HG02610 (cell line): ENCODE data around the gene CHID1.

Source experiments
- ATAC-seq: cut with Tn5 transposase; IDR thresholded peaks from one replicate; pipeline ENCODE4 v1.9.1; 2021; ENCODE audit warnings: mild to moderate bottlenecking, moderate library complexity; ENCODE audit not compliant: unreplicated experiment

The CHID1 gene

GRCh38 chr11:910589-911030 is at the start of gene CHID1:
Gene CHID1, minus strand, starts transcription at chr11:910810. Its CDS starts 5,994 bp downstream, at chr11:904816.
- peak; percentile 87 for ATAC-seq

DNA sequence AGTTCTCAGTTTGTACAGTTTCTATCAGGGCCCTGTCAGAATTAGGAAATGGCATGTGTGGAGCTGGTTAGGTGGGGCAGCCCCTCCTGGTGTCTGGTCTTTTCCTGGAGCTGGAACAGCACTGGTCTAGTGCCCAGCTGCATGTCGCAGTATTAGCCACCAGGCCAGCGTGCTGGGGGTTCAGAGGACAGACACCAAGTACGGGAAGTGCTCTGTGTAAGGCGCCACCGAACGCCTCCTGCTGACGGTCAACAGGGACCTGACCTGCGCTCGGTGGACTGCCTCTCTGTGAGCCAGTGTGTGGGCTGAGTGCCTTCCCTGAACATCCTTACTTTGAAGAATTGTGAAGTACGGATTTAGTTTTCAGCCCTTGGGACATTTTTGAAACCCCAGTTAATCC is 49.0 kb upstream of the CHID1 start:
- ATAC-seq = no peak

- no peak for ATAC-seq
Observed at GRCh38 chr11:959027-959426, 48.4 kb upstream of the CHID1 start.

- ATAC-seq = no peak
Observed at GRCh38 chr11:958101-958500, 47.5 kb upstream of the CHID1 start.

DNA sequence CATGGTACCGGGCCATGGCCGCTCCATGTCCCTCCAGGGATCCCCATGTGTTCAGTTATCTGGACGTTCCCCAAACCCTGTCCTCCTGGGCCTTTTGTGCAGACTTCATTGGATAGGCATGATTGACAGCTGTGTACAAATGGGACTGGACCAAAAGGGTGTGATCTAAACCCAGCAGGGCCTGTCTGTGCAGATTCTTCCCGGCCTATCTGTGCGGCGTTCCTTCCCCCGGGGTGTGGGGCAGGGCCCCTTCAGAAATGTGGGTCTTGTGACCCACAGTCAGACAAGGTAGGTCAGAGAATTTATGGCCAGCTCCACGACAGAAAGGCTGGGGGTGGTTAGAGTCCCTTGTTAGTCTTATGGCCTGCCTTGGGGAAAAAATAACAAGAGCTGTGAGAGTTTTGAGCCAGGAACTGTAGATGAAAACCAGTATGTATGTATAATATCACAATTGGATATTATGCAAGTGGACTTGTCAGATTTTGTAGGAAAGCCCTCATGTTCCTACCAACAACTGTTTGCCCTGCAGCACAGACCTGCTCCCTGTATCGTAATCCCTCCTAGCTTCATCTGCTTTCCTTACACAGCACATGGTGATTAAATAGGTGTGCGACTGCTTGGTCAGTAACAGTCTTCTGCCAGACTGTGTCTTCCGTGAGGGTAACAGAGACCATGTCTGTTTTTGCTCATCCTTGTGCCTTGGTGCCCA is 46.8 kb upstream of the CHID1 start:
- ATAC-seq = no peak

GRCh38 chr11:955154-956063 is 44.8 kb upstream of the CHID1 start:
- ATAC-seq = no peak

DNA sequence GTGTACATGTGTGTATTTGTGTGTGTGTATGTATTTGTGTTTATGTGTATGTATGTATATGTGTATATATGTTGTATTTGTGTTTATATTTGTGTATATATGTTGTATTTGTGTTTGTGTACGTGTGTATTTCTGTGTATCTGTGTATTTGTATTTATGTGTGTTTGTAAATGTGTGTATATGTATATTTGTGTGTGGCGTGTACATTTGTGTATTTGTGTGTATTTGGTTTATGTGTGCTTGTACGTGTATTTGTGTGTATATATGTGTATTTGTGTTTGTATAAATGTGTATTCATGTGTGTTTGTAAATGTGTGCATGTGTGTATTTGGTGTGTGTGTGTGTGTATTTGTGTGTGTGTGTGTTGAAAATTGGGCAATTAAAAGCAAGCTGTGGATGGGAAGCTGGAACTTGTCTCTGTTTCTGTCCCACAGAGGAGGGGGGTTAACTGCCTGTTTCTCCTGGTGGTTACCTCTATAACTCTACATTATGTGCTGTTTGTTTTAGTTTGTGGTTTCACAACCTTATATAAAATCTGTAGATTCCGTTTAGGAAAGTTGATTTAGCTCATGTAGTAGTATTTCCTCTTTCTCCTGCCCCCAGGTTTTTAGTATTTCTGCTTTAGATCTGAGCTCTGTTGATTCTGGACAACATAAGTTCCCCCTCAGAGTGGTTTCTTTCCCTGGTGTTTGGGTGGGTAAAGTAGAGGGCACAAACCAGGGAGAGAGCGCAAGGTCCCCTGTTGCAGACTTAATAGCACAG is 44.0 kb upstream of the CHID1 start:
- ATAC-seq = no peak

DNA sequence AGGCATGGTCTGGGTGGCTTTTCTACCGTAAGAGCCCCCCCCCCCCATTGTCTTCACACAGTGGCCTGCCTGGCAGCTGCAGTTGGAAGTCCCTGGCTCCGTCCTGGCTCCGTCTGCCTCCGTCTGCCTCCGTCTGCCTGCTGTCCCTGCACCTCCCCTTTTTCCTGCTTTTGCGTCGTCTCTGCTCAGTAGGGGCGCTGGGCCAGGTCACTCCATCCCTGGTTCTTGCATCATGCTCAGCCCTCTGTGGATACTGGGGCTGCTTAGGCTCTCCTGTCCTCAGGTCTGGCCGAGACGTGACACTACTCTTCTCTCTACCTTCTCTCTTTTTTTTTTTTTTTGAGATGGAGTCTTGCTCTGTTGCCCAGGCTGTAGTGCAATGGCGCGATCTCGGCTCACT is 42.9 kb upstream of the CHID1 start:
- ATAC-seq = no peak

DNA sequence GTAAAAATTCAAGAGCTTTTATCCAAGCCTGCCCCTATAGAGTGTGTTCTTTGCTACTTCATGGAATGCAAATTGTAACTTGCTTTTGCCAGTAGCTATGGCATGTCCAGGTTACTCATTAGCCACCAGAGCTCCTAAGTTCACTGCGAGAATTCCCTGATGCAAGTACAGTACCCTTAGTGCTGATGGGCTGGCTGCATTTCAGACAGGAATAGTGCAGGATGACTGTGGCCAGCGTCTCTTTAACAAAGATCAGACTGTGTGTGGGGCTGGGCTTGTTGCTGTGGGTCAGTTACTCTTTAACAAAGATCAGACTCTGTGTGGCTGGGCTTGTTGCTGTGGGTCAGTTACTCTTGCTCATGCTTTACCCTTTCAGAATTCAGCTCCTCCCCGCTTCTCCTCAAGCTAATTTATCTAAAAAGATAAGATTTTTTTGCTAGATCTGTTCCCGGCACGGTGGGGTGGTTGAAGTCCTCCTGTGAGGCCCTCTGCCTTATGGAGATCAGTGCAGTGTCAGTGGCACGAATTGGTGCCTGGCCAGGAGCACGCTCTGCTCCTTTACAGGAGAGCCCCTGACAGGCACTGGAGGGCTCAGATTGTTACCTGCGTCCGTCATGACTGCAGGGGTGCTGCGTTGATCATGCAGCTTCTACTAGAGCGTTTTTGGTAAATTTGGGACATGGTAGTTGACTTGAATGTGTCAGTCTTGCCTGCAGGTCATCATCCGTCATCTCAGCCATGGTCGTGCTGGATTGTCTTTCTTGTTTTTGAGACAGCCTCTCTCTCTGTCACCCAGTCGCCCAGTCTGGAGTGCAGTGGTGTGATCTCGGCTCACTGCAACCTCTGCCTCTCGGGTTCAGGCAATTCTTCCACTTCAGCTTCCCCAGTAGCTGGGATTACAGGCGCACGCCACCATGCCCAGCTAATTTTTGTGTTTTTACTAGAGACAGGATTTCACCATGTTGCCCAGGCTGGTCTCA is 42.1 kb upstream of the CHID1 start:
- no peak for ATAC-seq

DNA sequence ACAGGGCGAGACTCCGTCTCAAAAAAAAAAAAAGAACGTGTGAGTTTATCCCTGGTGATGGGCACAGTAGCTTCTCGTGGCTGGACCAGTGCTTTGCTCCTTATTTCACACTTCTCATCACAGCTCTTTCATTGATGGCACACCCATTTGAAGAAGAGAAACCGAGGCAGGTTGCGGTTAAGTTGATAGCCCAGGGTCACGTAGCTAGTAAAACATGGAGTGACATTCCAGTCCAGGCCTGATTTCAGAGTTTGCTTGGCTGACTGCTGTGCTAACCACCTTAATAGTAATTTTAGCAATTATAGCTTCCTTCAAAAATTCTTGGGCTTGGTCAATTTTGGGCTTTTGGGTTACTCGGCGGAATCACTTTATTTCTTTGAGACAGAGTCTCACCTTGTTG is 40.9 kb upstream of the CHID1 start:
- ATAC-seq = no peak

DNA sequence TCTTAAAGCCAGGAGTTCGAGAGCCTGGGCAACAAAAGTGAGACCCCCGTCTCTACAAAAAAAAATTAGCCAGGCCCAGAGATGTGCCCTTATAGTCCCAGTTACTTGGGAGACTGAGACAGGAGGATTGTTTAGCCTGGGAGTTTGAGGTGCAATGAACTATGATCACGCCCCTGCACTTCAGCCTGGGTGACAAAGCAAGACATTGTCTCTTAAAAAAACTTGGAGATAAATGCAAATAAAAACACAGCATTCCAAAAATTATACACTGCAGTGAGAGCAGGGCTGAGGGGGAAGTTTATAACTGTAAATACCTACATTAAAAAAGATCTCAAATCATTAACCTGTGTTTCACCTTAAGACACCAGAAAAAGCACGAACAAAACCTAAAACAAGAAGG is 37.1 kb upstream of the CHID1 start:
- no peak for ATAC-seq

GRCh38 chr11:945986-946385 is 35.4 kb upstream of the CHID1 start:
- ATAC-seq = no peak

GRCh38 chr11:944711-945470 is 34.3 kb upstream of the CHID1 start:
- ATAC-seq = no peak

- no peak for ATAC-seq
Observed at GRCh38 chr11:942823-943222, 32.2 kb upstream of the CHID1 start.

DNA sequence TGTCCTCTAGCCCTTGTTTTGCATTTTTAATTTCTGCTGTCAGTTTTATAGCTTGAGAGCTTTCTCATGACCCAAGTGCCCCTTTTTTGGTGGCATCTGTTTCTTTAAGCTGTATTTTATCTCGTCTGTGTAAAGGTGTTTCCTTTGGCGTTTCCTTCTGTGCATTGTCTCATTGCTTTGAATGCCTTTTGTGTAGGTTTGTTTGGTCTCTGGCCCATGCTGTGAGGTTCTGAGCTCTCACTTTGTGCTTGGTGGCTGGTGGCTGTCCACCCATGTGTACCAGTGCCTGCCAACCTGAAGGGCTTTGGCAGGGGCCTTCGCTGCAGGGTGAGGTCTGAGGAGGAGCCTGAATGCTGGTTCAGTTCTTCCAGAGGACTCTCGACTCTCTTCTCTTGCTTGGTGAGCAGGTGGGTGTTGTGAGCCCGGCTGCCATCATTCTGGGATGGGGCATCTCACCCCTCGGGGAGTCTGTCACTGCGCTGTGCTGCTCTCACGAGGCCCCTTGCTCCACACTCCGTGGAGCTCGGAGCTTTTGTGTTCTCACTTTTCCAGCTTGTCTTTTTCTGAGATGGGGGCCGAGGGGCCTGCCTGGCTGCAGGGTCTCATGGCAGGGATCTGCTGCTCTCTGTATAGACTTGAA is 30.0 kb upstream of the CHID1 start:
- ATAC-seq = no peak

DNA sequence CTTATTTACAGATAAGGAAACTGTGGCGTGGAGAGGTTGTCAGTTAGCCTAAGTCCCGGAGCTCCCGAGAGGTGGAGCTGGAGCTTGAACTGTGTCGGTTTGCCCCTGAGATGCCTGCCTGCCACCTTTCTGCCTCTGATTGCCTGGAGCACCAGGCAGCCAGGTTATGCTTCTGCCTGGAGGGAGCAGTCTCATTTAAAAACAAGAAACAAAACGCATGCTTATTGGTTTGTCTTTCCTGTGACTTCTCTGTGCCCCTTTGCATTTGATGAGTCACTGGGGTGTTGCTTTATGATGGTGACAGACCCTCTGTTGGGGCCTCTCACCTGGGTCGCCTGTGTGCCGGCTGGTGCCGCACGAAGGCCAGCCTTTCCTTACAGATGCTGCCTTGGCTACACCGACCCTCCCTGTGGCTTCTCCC is 27.2 kb upstream of the CHID1 start:
- ATAC-seq = no peak

DNA sequence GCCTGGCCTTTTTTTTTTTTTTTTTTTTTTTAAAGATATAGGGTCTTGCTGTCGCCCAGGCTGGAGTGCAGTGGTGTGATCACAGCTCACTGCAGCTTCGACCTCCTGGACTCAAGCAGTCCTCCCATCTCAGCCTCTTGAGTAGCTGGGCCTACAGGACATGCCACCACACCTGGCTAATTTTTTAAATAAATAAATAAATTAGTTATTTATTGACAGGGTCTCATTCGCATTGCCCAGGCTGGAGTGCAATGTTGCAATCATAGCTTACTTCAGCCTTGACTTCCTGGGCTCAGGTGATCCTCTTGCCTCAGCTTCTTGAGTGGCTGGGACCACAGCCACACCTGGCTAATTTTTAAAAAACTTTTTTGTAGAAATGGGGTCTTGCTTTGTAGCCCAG is 25.6 kb upstream of the CHID1 start:
- ATAC-seq = no peak

GRCh38 chr11:934527-934926 is 23.9 kb upstream of the CHID1 start:
- ATAC-seq = no peak

- ATAC-seq = no peak
Observed at GRCh38 chr11:933936-934335, 23.3 kb upstream of the CHID1 start.
